HepG2 (cell line): Measurements from ENCODE around the gene NOL4L. TPM values are rescaled to one million over a fixed set of nuclear protein-coding genes. Genes with fewer than 3 reads are reported as not detected.
A peak's percentile ranks its signal among the peaks of the same experiment; 100 is the strongest.

Experiments
- ATAD3A ChIP-seq: sonication (generic); formaldehyde crosslinking; IDR thresholded peaks from 2 replicates; pipeline ENCODE4 v1.4.0; 2020; ENCODE audit warnings: missing genetic modification reagents
- CENPX ChIP-seq: sonication (generic); formaldehyde crosslinking; IDR thresholded peaks from 2 replicates; pipeline ENCODE4 v1.9.0; 2021; ENCODE audit warnings: mild to moderate bottlenecking, missing genetic modification reagents, moderate library complexity
- HDAC1 ChIP-seq: sonication (generic); formaldehyde crosslinking; IDR thresholded peaks from 2 replicates; pipeline ENCODE4 v1.5.1; 2020; ENCODE audit warnings: mild to moderate bottlenecking, missing genetic modification reagents
- KDM5B ChIP-seq: sonication (generic); formaldehyde crosslinking; IDR thresholded peaks from 2 replicates; pipeline ENCODE4 v1.4.0; 2020; ENCODE audit warnings: missing genetic modification reagents, mild to moderate bottlenecking, borderline replicate concordance
- MYNN ChIP-seq: sonication (generic); formaldehyde crosslinking; IDR thresholded peaks from 2 replicates; pipeline ENCODE4 v1.4.0; 2020; ENCODE audit warnings: mild to moderate bottlenecking, low read depth, missing genetic modification reagents
- NONO ChIP-seq, 2 experiments: fragments of 450-650 bp in 1 of 2; sonication (generic) in 1 of 2; formaldehyde crosslinking in 1 of 2; IDR thresholded peaks in 1 of 2; conservative IDR thresholded peaks in 1 of 2; 2 replicates each; pipeline versions ENCODE4 v1.6.1 to v1.8.0; 2017 to 2022; ENCODE audit warnings: mild to moderate bottlenecking in 1 of 2, missing genetic modification reagents in 1 of 2, moderate library complexity in 1 of 2
- NR1H2 ChIP-seq: sonication (generic); formaldehyde crosslinking; IDR thresholded peaks from 2 replicates; pipeline ENCODE4 v1.8.1; 2022; ENCODE audit warnings: low read depth, missing genetic modification reagents, borderline replicate concordance
- PCBP2 ChIP-seq: fragments of 200-400 bp; formaldehyde crosslinking; optimal IDR thresholded peaks from 2 replicates; pipeline ENCODE3; 2018; ENCODE audit warnings: low read length, low read depth; ENCODE audit not compliant: poor library complexity, severe bottlenecking
- RBFOX2 ChIP-seq: fragments of 200-400 bp; formaldehyde crosslinking; IDR thresholded peaks from 2 replicates; pipeline ENCODE4 v1.6.1; 2017; ENCODE audit warnings: low read depth, mild to moderate bottlenecking, low read length
- RCOR2 ChIP-seq: IDR thresholded peaks from 2 replicates; pipeline ENCODE4 v1.6.1; 2016; ENCODE audit warnings: missing biosample characterization, missing genetic modification reagents
- SAFB2 ChIP-seq: sonication (generic); formaldehyde crosslinking; IDR thresholded peaks from 2 replicates; pipeline ENCODE4 v1.5.1; 2020; ENCODE audit warnings: missing genetic modification reagents, low read depth, mild to moderate bottlenecking, borderline replicate concordance
- TBL1XR1 ChIP-seq: fragments of 150-350 bp; IDR thresholded peaks from 2 replicates; pipeline ENCODE4 v1.6.1; 2014; ENCODE audit warnings: borderline replicate concordance, low read length; ENCODE audit not compliant: partially characterized antibody
- ZNF337 ChIP-seq: sonication (generic); formaldehyde crosslinking; IDR thresholded peaks from 2 replicates; pipeline ENCODE4 v1.5.1; 2020; ENCODE audit warnings: missing genetic modification reagents, low read depth, mild to moderate bottlenecking, borderline replicate concordance
- ZNF614 ChIP-seq: IDR thresholded peaks from 2 replicates; pipeline ENCODE4 v1.6.1; 2018; ENCODE audit warnings: missing biosample characterization, missing genetic modification reagents, inconsistent platforms, borderline replicate concordance
- polyA plus RNA-seq, 8 experiments: library from polyadenylated mRNA; depleted of rRNA in 3 of 8; stranded (reverse) in 7 of 8; unstranded in 1 of 8; fragments of >200 nt; fragmentation: Illumina TruSeq in 4 of 8; extraction: Trizol in 4 of 8; gene quantifications; 2 replicates each; pipeline versions ENCODE4 v1.2.1 to v1.2.3, GENCODE V29; 2011 to 2016; ENCODE audit warnings: low read depth in 4 of 8, missing spikeins in 1 of 8, mixed read lengths in 1 of 8; ENCODE audit not compliant: insufficient read depth in 1 of 8
- total RNA-seq, 5 experiments: library from RNA; depleted of rRNA; stranded (reverse); fragments of >200 nt; fragmentation: Illumina TruSeq; extraction: Trizol; gene quantifications; 2 replicates each; pipeline ENCODE4 v1.2.3, GENCODE V29; 2016; ENCODE audit warnings: low read depth in 1 of 5
- TF ChIP-seq, protein P1 (sequence below): IDR thresholded peaks from 2 replicates; pipeline ENCODE4 v1.6.1; 2016; ENCODE audit warnings: mild to moderate bottlenecking, missing biosample characterization, missing genetic modification reagents
- TF ChIP-seq, protein P2 (sequence below): sonication (generic); formaldehyde crosslinking; IDR thresholded peaks from 2 replicates; pipeline ENCODE4 v1.5.0; 2020; ENCODE audit warnings: missing genetic modification reagents
- TF ChIP-seq, protein P3 (sequence below): sonication (generic); formaldehyde crosslinking; IDR thresholded peaks from 2 replicates; pipeline ENCODE4 v1.5.0; 2020; ENCODE audit warnings: missing genetic modification reagents, mild to moderate bottlenecking, borderline replicate concordance
- TF ChIP-seq, protein P4 (sequence below): sonication (generic); formaldehyde crosslinking; IDR thresholded peaks from 2 replicates; pipeline ENCODE4 v1.5.0; 2020; ENCODE audit warnings: missing genetic modification reagents, mild to moderate bottlenecking, borderline replicate concordance
- TF ChIP-seq, protein P5 (sequence below): IDR thresholded peaks from 2 replicates; pipeline ENCODE4 v1.6.1; 2016; ENCODE audit warnings: mild to moderate bottlenecking
- TF ChIP-seq, protein P6 (sequence below): sonication (generic); formaldehyde crosslinking; IDR thresholded peaks from 2 replicates; pipeline ENCODE4 v1.5.1; 2020; ENCODE audit warnings: missing genetic modification reagents, mild to moderate bottlenecking, borderline replicate concordance

Gene NOL4L
- total and polyA plus RNA-seq, 2 of the 13 experiments (the other 11 are each of a cell fraction or from before 2014, with no cell fraction given), result 16.6 to 35.4 TPM

DNA sequence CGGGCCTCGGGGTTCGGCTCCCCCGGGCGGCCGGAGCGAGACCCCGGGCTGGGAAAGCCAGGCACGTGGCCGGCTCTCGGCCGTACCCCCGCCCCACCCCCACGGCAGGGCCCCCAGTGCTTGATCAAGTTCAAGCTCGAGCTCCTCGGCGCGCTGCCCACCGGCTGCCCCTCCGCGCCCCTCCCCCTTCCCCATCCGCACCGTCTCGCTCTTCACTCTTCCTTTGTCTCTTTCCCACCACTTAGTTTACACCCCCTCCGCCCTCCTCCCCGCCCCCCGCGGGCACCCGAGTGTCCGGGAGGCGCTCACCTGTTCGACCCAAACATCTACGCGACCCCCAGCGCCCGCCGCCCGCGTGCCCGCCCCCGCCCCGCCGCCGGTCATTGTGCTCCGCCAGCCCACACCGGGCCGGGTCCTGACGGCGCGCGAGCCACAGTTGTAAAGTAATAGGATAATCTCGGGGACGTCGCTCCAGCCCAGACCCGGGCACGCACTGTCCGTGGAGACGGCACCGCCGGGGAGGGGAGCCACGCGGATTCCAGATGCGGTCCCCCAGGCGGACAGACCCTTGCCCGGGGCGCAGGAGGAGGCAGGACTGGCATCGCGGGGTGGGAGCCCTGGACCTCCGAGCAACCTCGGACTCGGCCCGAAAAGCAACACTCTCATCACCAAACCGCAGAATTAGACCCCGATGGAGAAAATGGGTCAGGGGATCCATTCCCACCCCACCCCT lies 100.7 kb downstream of the NOL4L start (continued):
- TF ChIP-seq ZNF614 (CRISPR knock-in tag) (peak; percentile 9; the same call in 1 of the 2 replicates), NONO (IDR thresholded peaks at IDR 0.05) (no peak), NONO (CRISPR knock-in tag; conservative IDR thresholded peaks at IDR 0.05) (no peak), RBFOX2 (peak; percentile 71), SAFB2 (peak; percentile 10; the same call in 1 of the 2 replicates), ATAD3A (CRISPR knock-in tag) (no peak), ZNF337 (CRISPR knock-in tag) (no peak), NR1H2 (CRISPR knock-in tag) (no peak), KDM5B (peak; percentile 62; the same call in 1 of the 2 replicates), HDAC1 (CRISPR knock-in tag) (peak; percentile 32; the same call in 1 of the 2 replicates), PCBP2 (no peak), TBL1XR1 (no peak), MYNN (CRISPR knock-in tag) (no peak), CENPX (no peak), RCOR2 (CRISPR knock-in tag) (no peak)
- TF ChIP-seq, protein P1, sequence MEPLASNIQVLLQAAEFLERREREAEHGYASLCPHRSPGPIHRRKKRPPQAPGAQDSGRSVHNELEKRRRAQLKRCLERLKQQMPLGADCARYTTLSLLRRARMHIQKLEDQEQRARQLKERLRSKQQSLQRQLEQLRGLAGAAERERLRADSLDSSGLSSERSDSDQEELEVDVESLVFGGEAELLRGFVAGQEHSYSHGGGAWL (CRISPR knock-in tag), result 0 out of 2 replicates have a peak, but pooled peaks have one; percentile 13
- TF ChIP-seq, protein P2, sequence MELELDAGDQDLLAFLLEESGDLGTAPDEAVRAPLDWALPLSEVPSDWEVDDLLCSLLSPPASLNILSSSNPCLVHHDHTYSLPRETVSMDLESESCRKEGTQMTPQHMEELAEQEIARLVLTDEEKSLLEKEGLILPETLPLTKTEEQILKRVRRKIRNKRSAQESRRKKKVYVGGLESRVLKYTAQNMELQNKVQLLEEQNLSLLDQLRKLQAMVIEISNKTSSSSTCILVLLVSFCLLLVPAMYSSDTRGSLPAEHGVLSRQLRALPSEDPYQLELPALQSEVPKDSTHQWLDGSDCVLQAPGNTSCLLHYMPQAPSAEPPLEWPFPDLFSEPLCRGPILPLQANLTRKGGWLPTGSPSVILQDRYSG (CRISPR knock-in tag), result 0 out of 2 replicates have a peak, but pooled peaks have one; percentile 24
- TF ChIP-seq, protein P3, sequence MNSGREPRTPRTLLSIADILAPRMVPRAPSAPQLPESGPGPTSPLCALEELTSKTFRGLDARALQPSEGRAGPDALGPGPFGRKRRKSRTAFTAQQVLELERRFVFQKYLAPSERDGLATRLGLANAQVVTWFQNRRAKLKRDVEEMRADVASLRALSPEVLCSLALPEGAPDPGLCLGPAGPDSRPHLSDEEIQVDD (CRISPR knock-in tag), result no peak
- TF ChIP-seq, protein P4, sequence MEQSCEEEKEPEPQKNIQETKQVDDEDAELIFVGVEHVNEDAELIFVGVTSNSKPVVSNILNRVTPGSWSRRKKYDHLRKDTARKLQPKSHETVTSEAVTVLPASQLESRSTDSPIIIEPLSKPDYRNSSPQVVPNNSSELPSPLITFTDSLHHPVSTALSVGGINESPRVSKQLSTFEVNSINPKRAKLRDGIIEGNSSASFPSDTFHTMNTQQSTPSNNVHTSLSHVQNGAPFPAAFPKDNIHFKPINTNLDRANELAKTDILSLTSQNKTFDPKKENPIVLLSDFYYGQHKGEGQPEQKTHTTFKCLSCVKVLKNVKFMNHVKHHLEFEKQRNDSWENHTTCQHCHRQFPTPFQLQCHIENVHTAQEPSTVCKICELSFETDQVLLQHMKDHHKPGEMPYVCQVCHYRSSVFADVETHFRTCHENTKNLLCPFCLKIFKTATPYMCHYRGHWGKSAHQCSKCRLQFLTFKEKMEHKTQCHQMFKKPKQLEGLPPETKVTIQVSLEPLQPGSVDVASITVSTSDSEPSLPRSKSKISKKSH (CRISPR knock-in tag), result peak; percentile 36; the same call in 1 of the 2 replicates
- TF ChIP-seq, protein P5, sequence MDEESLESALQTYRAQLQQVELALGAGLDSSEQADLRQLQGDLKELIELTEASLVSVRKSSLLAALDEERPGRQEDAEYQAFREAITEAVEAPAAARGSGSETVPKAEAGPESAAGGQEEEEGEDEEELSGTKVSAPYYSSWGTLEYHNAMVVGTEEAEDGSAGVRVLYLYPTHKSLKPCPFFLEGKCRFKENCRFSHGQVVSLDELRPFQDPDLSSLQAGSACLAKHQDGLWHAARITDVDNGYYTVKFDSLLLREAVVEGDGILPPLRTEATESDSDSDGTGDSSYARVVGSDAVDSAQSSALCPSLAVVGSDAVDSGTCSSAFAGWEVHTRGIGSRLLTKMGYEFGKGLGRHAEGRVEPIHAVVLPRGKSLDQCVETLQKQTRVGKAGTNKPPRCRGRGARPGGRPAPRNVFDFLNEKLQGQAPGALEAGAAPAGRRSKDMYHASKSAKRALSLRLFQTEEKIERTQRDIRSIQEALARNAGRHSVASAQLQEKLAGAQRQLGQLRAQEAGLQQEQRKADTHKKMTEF (CRISPR knock-in tag), result 0 out of 2 replicates have a peak, but pooled peaks have one; percentile 52
- TF ChIP-seq, protein P6, sequence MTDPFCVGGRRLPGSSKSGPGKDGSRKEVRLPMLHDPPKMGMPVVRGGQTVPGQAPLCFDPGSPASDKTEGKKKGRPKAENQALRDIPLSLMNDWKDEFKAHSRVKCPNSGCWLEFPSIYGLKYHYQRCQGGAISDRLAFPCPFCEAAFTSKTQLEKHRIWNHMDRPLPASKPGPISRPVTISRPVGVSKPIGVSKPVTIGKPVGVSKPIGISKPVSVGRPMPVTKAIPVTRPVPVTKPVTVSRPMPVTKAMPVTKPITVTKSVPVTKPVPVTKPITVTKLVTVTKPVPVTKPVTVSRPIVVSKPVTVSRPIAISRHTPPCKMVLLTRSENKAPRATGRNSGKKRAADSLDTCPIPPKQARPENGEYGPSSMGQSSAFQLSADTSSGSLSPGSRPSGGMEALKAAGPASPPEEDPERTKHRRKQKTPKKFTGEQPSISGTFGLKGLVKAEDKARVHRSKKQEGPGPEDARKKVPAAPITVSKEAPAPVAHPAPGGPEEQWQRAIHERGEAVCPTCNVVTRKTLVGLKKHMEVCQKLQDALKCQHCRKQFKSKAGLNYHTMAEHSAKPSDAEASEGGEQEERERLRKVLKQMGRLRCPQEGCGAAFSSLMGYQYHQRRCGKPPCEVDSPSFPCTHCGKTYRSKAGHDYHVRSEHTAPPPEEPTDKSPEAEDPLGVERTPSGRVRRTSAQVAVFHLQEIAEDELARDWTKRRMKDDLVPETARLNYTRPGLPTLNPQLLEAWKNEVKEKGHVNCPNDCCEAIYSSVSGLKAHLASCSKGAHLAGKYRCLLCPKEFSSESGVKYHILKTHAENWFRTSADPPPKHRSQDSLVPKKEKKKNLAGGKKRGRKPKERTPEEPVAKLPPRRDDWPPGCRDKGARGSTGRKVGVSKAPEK, result 0 out of 2 replicates have a peak, but pooled peaks have one; percentile 27
